Type B pancreatic cell (in vitro differentiated cells): Measurements from ENCODE around the gene MX1. TPM values are rescaled to one million over a fixed set of nuclear protein-coding genes. Genes with fewer than 3 reads are reported as not detected.

Source experiments
- DNase-seq: peaks from one replicate; pipeline ENCODE4 v3.0.0; 2021; ENCODE audit warnings: mixed read lengths; ENCODE audit not compliant: unreplicated experiment; ENCODE audit errors: extremely low spot score
- H3K27ac Mint-ChIP-seq: 2 replicates; pipeline ENCODE4 v1.8.0; 2021; ENCODE audit warnings: mild to moderate bottlenecking, mixed read lengths
- H3K27me3 Mint-ChIP-seq: 2 replicates; pipeline ENCODE4 v1.8.0; 2021; ENCODE audit warnings: mixed read lengths
- H3K36me3 Mint-ChIP-seq: 2 replicates; pipeline ENCODE4 v1.8.0; 2021; ENCODE audit warnings: mixed read lengths
- H3K4me1 Mint-ChIP-seq: one replicate; pipeline ENCODE4 v1.8.0; 2021; ENCODE audit warnings: mixed read lengths; ENCODE audit not compliant: unreplicated experiment
- H3K4me3 Mint-ChIP-seq: 2 replicates; pipeline ENCODE4 v1.8.0; 2021; ENCODE audit warnings: mild to moderate bottlenecking, mixed read lengths
- H3K9me3 Mint-ChIP-seq: 2 replicates; pipeline ENCODE4 v1.8.0; 2021; ENCODE audit warnings: mixed read lengths
- total RNA-seq: library from RNA; stranded (reverse); gene quantifications from 2 replicates; pipeline ENCODE4 v1.2.1, GENCODE V29; 2021; ENCODE audit warnings: low replicate concordance
- TF ChIP-seq, protein P1 (sequence below): fragments of 200-600 bp; sonication (generic); conservative IDR thresholded peaks from 2 replicates; pipeline ENCODE4 v1.5.0; 2021; ENCODE audit warnings: antibody characterized with exemption, mild to moderate bottlenecking

The MX1 gene
- total RNA-seq, 1 donor from 2014 or later, result 9.8 TPM

DNA sequence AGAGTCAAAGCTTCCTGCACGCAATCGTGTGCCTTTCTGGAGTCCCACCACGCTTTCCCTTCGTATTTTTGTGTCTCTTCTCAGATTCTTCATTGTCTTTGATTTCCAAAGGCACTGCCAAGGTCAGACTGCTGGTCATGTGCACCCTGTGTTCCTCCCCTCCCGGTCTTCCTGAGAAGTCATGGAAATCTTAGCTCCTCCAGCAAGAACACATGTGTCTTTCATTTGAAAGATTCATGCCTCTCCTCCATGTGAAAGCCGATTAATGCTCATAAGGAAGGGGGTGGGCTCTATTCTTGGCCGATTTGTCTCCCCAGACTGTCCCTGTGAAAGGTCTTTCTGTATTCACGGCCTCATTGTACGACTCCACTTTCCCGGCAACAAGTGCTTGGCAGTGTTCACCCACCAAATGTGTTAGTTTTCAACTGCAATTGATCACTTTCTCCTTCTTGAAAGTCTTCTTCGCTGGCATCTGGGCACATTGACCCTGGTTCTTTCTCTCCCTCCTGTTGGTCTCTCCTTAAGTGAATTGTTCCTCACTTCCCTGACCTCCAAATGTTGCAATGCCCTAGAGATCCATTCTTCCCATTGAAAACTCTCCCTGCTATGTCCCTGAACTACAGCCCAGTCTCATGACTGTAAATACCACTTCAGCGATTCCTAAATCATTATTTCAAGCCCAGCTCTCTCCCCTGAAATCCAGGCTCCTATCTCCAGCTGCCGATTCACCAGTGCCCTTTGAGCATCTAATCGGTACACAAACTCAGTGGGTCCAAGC is 38.8 kb upstream of the MX1 start:
- peaks cover 9% of the 10 kb centered on the region for H3K4me1 Mint-ChIP-seq
- no peaks in the 10 kb centered on the region for H3K27me3 Mint-ChIP-seq
- H3K4me3 Mint-ChIP-seq, result no peak overlapping the region
- TF ChIP-seq, protein P1, sequence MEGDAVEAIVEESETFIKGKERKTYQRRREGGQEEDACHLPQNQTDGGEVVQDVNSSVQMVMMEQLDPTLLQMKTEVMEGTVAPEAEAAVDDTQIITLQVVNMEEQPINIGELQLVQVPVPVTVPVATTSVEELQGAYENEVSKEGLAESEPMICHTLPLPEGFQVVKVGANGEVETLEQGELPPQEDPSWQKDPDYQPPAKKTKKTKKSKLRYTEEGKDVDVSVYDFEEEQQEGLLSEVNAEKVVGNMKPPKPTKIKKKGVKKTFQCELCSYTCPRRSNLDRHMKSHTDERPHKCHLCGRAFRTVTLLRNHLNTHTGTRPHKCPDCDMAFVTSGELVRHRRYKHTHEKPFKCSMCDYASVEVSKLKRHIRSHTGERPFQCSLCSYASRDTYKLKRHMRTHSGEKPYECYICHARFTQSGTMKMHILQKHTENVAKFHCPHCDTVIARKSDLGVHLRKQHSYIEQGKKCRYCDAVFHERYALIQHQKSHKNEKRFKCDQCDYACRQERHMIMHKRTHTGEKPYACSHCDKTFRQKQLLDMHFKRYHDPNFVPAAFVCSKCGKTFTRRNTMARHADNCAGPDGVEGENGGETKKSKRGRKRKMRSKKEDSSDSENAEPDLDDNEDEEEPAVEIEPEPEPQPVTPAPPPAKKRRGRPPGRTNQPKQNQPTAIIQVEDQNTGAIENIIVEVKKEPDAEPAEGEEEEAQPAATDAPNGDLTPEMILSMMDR, result no peak
- H3K36me3 Mint-ChIP-seq, result no peaks in the 10 kb centered on the region
- H3K9me3 Mint-ChIP-seq, result peaks cover 4% of the 10 kb centered on the region
- H3K27ac Mint-ChIP-seq, result no peak overlapping the region
- DNase-seq, result no peak

DNA sequence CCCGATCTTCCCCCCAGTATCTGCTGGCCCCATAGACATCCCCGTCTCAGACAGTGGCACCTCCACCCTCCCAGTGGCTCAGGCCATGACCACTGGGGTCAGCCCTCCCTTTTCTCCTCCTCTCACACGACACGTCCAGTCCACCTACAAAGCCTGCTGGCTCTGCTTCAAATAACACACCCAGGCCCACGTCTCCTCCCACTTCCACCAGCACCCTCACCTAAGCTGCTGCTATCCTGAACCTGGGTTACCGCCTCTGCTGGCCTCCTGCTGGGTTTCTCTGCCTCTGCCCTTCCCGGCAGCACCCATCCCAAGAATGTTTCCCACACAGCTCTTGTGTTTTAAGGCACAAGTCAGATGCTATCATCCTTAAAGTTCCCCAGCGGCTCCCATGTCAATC is 38.2 kb upstream of the MX1 start:
- H3K27ac Mint-ChIP-seq, result no peak overlapping the region
- no peaks in the 10 kb centered on the region for H3K27me3 Mint-ChIP-seq
- H3K36me3 Mint-ChIP-seq, result no peaks in the 10 kb centered on the region
- no peak for DNase-seq
- peaks cover 9% of the 10 kb centered on the region for H3K4me1 Mint-ChIP-seq
- TF ChIP-seq, protein P1, result no peak
- H3K4me3 Mint-ChIP-seq, result no peak overlapping the region
- peaks cover 4% of the 10 kb centered on the region for H3K9me3 Mint-ChIP-seq

DNA sequence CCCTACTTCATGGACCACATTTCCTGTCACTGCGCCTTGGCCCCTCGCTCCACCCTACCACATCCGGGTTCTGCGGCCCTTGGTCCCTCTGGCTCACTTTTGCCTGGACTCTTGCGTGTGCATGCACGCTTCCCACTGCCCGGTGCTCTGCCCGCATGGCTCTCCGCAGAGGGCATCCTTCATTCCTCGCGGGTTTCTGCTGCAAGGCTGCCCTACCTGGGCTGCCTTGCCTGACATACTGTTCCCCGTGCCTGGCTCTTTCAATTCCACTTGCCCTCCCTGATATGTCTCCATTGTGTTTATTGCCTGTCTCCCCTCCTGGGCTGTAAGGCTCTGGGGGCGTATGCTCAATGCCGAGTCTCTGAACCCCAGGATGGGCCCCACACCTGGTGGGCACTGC is 37.8 kb upstream of the MX1 start:
- peaks cover 4% of the 10 kb centered on the region for H3K9me3 Mint-ChIP-seq
- H3K36me3 Mint-ChIP-seq, result no peaks in the 10 kb centered on the region
- DNase-seq, result no peak
- H3K27me3 Mint-ChIP-seq, result no peaks in the 10 kb centered on the region
- no peak overlapping the region for H3K27ac Mint-ChIP-seq
- H3K4me1 Mint-ChIP-seq, result peaks cover 9% of the 10 kb centered on the region
- TF ChIP-seq, protein P1, result no peak
- H3K4me3 Mint-ChIP-seq, result no peak overlapping the region

DNA sequence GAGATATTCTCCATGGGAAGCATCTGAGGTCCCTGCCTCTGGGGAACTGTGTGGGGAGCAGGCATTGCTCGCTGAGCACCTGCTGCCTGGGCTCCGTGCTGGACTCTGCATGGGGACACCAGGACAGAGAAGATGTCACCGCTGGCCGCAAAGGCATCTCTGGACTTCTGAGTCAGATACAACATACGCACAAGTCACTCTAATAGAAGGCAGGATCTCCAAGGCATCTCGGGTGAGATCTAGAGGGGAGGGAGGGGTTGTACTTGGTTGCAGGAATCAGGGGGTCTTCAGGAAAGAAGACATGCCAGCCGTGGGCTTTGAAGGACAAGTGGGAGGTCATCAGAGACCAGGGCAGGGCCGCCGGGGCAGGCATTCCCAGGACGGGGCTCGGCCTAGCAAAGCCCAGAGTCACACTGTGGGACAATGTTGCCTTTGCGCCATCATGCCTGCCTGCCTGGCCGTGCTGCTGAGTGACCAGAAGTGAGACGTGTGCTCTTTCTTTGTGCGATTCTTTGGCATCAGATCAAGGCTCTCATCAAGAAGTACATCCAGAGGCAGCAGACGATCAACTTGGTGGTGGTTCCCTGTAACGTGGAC is 35.9 kb upstream of the MX1 start:
- DNase-seq, result no peak
- no peaks in the 10 kb centered on the region for H3K27me3 Mint-ChIP-seq
- no peaks in the 10 kb centered on the region for H3K36me3 Mint-ChIP-seq
- TF ChIP-seq, protein P1, result no peak
- peaks cover 9% of the 10 kb centered on the region for H3K4me1 Mint-ChIP-seq
- H3K27ac Mint-ChIP-seq, result no peak overlapping the region
- H3K9me3 Mint-ChIP-seq, result peaks cover 4% of the 10 kb centered on the region
- H3K4me3 Mint-ChIP-seq, result no peak overlapping the region

DNA sequence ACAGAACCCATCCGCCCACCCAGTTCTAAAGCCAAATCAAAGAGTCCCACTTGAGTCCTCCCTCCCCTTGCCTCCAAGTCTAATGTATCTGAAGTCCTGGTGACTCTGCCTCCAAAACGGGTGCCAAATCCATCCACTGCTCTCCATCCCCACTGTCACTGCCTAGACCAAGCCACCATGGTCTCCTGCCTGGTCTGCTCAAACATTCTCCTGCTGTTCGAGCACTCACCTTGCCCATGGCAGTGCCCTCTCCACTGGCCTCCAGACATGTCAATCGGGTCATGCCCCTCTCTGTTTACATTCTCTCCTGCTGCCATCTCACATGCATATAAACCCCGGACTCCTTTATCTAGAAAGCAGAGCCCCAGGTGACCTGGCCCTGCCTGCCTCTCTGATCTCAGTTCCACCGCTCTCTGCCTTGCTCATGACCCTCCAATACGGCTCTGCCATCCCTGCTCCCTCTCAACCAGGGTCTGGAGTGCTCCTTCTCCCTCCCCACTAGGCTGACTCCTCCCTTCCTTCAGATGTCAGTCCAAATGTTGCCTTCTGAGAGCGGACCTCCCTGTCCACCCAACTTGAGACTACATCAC is 32.1 kb upstream of the MX1 start:
- DNase-seq, result no peak
- no peak overlapping the region for H3K4me3 Mint-ChIP-seq
- TF ChIP-seq, protein P1, result no peak
- H3K27ac Mint-ChIP-seq, result no peak overlapping the region
- peaks cover 3% of the 10 kb centered on the region for H3K27me3 Mint-ChIP-seq
- H3K4me1 Mint-ChIP-seq, result peaks cover 4% of the 10 kb centered on the region
- peaks cover 4% of the 10 kb centered on the region for H3K9me3 Mint-ChIP-seq
- no peaks in the 10 kb centered on the region for H3K36me3 Mint-ChIP-seq
